ENCODE data around the gene KCP.

Gene KCP

GRCh38 chr7:128923411-128923800 is 12.9 kb upstream of the KCP start:
- H3K4me3 ChIP-seq (ENCODE audit: low read length), result no peak overlapping the region
- no peak for DNase-seq (ENCODE audit: low read depth)
- TF ChIP-seq CTCF (conservative IDR thresholded peaks at IDR 0.05; ENCODE audit: low read depth, low read length), result no peak

- no peak overlapping the region for H3K4me3 ChIP-seq (ENCODE audit: low read length)
- no peak for DNase-seq (ENCODE audit: low read depth)
- no peak for TF ChIP-seq CTCF (conservative IDR thresholded peaks at IDR 0.05; ENCODE audit: low read depth, low read length)
Observed at GRCh38 chr7:128922496-128923410, 12.2 kb upstream of the KCP start.

- DNase-seq (ENCODE audit: low read depth), result no peak
- no peak overlapping the region for H3K4me3 ChIP-seq (ENCODE audit: low read length)
- no peak for TF ChIP-seq CTCF (conservative IDR thresholded peaks at IDR 0.05; ENCODE audit: low read depth, low read length)
Observed at GRCh38 chr7:128921866-128922440, 11.4 kb upstream of the KCP start.

GRCh38 chr7:128920913-128921582 is 10.5 kb upstream of the KCP start:
- TF ChIP-seq CTCF (conservative IDR thresholded peaks at IDR 0.05; ENCODE audit: low read depth, low read length), result no peak

GRCh38 chr7:128919881-128920799 is 9.6 kb upstream of the KCP start:
- H3K4me3 ChIP-seq (ENCODE audit: low read length), result no peak overlapping the region
- DNase-seq (ENCODE audit: low read depth), result no peak
- TF ChIP-seq CTCF (conservative IDR thresholded peaks at IDR 0.05; ENCODE audit: low read depth, low read length), result no peak

More at GRCh38 chr7:128920913-128921582, 10.5 kb upstream of the KCP start:
- H3K4me3 ChIP-seq (ENCODE audit: low read length), result no peak overlapping the region
- no peak for DNase-seq (ENCODE audit: low read depth)

GRCh38 chr7:128919241-128919640 is 8.7 kb upstream of the KCP start:
- H3K4me3 ChIP-seq (ENCODE audit: low read length), result no peak overlapping the region
- DNase-seq (ENCODE audit: low read depth), result no peak
- no peak for TF ChIP-seq CTCF (conservative IDR thresholded peaks at IDR 0.05; ENCODE audit: low read depth, low read length)
